GM18526 (cell line): ENCODE results near the gene NRSN1.

Source experiments
- POLR2A ChIP-seq: IDR thresholded peaks from 3 replicates; pipeline ENCODE4 v1.6.1; 2011; ENCODE audit not compliant: insufficient read length; ENCODE audit errors: extremely low read depth

The NRSN1 gene

GRCh38 chr6:24122139-24122538, 3.9 kb upstream of the NRSN1 start:
- no peak for TF ChIP-seq POLR2A

GRCh38 chr6:24126586-24127192, 674 bp downstream of the NRSN1 start:
- no peak for TF ChIP-seq POLR2A

- no peak for TF ChIP-seq POLR2A
These were observed 1.3 kb downstream of the NRSN1 start for GRCh38 chr6:24127316-24127715.

GRCh38 chr6:24131751-24132150, 5.7 kb downstream of the NRSN1 start:
- no peak for TF ChIP-seq POLR2A

GRCh38 chr6:24139080-24139479, 13.1 kb downstream of the NRSN1 start:
- no peak for TF ChIP-seq POLR2A

- TF ChIP-seq POLR2A = no peak
These were observed 13.6 kb downstream of the NRSN1 start for GRCh38 chr6:24139639-24140038.

- no peak for TF ChIP-seq POLR2A
These were observed 14.6 kb downstream of the NRSN1 start for GRCh38 chr6:24140591-24140990.

GRCh38 chr6:24145690-24146131, 19.7 kb downstream of the NRSN1 start:
- TF ChIP-seq POLR2A = no peak

GRCh38 chr6:24146871-24147270, 20.9 kb downstream of the NRSN1 start:
- no peak for TF ChIP-seq POLR2A

GRCh38 chr6:24147511-24148153, 21.6 kb downstream of the NRSN1 start:
- no peak for TF ChIP-seq POLR2A

- TF ChIP-seq POLR2A = no peak
These were observed 22.1 kb downstream of the NRSN1 start for GRCh38 chr6:24148154-24148570.

- no peak for TF ChIP-seq POLR2A
These were observed 22.7 kb downstream of the NRSN1 start for GRCh38 chr6:24148684-24149083.

GRCh38 chr6:24149296-24149695, 23.3 kb downstream of the NRSN1 start:
- no peak for TF ChIP-seq POLR2A

- TF ChIP-seq POLR2A = no peak
These were observed 23.8 kb downstream of the NRSN1 start for GRCh38 chr6:24149836-24150235.

- TF ChIP-seq POLR2A = no peak
These were observed 26.0 kb downstream of the NRSN1 start for GRCh38 chr6:24152014-24152413.

- TF ChIP-seq POLR2A = no peak
These were observed 28.1 kb downstream of the NRSN1 start for GRCh38 chr6:24154121-24154520.

- TF ChIP-seq POLR2A = no peak
These were observed 31.9 kb downstream of the NRSN1 start for GRCh38 chr6:24157886-24158285.
